Brain microvascular endothelial cell (primary cell): ENCODE measurements around the gene ALOX5.

Experiments used
- DNase-seq: peaks from one replicate; pipeline ENCODE4 v3.0.0-alpha.2; 2020
- H3K27ac ChIP-seq: fragments of 250-450 bp; sonication (Bioruptor Pico); 2 replicates; pipeline ENCODE4 v1.5.1; 2020; ENCODE audit warnings: mild to moderate bottlenecking, moderate library complexity
- H3K27me3 ChIP-seq: fragments of 250-450 bp; sonication (Bioruptor Pico); replicated peaks from 2 replicates; pipeline ENCODE4 v1.5.1; 2020; ENCODE audit warnings: mild to moderate bottlenecking
- H3K36me3 ChIP-seq: fragments of 250-450 bp; sonication (Bioruptor Pico); replicated peaks from 2 replicates; pipeline ENCODE4 v1.5.1; 2020; ENCODE audit warnings: mild to moderate bottlenecking
- H3K4me3 ChIP-seq: 2 replicates; pipeline ENCODE4 v1.5.1; 2011; ENCODE audit warnings: low read depth, mild to moderate bottlenecking, control low read depth, low read length, moderate library complexity
- in situ Hi-C: cut with HindIII; loops from 2 replicates; pipeline ENCODE4 v1.10.0; 2017; ENCODE audit warnings: low sequenced_read_pairs, low pct_ligation_motif_present
- TF ChIP-seq, protein P1 (sequence below): IDR thresholded peaks from 2 replicates; pipeline ENCODE4 v1.5.1; 2011; ENCODE audit warnings: low read depth, mild to moderate bottlenecking, moderate library complexity, low read length, control low read depth, inconsistent platforms; ENCODE audit errors: missing control alignments

Gene ALOX5

DNA sequence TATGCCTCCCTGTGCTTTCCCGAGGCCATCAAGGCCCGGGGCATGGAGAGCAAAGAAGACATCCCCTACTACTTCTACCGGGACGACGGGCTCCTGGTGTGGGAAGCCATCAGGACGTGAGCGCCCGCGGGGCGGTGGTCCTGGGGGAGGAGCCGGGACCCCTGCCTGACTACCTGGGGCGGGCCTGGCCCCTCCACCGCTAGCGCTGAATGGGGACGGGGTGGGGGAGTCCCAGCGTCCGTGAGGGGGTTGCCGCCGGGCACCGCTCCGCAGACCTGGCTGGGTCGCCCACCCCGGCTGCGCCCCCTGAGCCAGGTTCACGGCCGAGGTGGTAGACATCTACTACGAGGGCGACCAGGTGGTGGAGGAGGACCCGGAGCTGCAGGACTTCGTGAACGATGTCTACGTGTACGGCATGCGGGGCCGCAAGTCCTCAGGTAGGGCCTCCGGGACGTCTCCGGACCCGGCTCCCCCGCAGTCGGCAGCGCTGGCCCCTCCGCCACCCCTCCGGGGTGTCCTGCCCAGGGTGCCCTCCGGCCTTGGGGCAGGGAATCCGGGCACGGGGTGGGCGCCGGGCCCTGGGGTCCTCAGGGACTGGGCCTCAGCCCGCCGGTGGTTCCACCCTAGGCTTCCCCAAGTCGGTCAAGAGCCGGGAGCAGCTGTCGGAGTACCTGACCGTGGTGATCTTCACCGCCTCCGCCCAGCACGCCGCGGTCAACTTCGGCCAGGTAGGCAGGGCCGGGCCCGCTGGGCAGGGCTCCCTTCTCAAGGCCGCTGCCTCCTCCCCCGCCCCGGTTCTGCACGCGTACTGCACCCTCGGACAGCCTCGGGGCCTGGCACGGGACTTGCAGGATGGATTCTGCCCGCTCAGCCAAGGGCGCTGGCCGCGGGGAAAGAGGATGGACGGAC, 69.3 kb downstream of the ALOX5 start:
- Histone ChIP-seq H3K36me3 (no peaks in the 10 kb centered on the region), H3K27me3 (no peaks in the 10 kb centered on the region), H3K4me3 (no peak overlapping the region), H3K27ac (no peak overlapping the region)
- TF ChIP-seq, protein P1, sequence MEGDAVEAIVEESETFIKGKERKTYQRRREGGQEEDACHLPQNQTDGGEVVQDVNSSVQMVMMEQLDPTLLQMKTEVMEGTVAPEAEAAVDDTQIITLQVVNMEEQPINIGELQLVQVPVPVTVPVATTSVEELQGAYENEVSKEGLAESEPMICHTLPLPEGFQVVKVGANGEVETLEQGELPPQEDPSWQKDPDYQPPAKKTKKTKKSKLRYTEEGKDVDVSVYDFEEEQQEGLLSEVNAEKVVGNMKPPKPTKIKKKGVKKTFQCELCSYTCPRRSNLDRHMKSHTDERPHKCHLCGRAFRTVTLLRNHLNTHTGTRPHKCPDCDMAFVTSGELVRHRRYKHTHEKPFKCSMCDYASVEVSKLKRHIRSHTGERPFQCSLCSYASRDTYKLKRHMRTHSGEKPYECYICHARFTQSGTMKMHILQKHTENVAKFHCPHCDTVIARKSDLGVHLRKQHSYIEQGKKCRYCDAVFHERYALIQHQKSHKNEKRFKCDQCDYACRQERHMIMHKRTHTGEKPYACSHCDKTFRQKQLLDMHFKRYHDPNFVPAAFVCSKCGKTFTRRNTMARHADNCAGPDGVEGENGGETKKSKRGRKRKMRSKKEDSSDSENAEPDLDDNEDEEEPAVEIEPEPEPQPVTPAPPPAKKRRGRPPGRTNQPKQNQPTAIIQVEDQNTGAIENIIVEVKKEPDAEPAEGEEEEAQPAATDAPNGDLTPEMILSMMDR = no peak
- in situ Hi-C loops = no loop called here
- DNase-seq = no peak

DNA sequence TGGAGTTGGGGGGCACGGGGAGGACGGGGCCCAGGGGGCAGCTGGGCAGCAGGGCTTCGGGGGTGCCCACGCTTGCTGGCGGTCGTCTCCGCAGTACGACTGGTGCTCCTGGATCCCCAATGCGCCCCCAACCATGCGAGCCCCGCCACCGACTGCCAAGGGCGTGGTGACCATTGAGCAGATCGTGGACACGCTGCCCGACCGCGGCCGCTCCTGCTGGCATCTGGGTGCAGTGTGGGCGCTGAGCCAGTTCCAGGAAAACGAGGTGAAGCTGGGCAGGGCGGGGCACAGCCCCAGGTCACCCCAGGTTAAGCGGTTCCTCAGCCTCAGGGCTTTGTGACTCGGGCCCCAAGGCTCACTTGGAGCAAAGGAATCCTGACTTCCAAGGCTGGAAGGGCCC, 70.0 kb downstream of the ALOX5 start:
- in situ Hi-C loops = no loop called here

DNA sequence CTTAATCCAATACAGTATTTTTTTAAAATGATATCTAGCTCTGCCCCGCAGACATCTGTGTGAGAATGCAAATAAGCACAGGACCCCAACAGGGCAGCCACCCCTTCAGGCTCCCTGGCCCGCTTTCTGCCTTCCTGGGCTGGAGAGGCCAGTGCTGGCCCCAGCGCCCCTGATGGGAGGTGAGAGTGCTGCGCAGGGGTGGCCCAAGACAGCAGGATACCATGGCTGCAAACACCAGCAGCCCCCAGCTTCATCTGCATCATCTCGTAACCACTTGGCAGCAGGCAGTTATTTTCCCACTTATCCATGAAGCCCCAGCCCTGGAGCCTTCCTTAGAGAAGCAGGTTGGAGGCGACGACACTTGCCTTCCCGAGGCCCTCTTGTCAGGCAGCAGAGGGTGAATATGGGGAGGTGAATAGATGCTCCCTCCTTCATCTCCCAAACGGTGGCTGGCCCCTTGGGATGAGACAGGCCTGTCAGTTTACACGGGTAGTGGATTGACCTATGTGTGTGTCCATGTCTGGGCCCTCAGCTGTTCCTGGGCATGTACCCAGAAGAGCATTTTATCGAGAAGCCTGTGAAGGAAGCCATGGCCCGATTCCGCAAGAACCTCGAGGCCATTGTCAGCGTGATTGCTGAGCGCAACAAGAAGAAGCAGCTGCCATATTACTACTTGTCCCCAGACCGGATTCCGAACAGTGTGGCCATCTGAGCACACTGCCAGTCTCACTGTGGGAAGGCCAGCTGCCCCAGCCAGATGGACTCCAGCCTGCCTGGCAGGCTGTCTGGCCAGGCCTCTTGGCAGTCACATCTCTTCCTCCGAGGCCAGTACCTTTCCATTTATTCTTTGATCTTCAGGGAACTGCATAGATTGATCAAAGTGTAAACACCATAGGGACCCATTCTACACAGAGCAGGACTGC, 71.2 kb downstream of the ALOX5 start:
- H3K4me3 ChIP-seq = no peak overlapping the region
- no peak for DNase-seq
- no peak overlapping the region for H3K27ac ChIP-seq
- no peaks in the 10 kb centered on the region for H3K36me3 ChIP-seq
- in situ Hi-C loops = no loop called here
- TF ChIP-seq, protein P1 = no peak
- no peaks in the 10 kb centered on the region for H3K27me3 ChIP-seq

More for the DNA sequence above, 70.0 kb downstream of the ALOX5 start:
- Histone ChIP-seq H3K27me3 (no peaks in the 10 kb centered on the region), H3K36me3 (no peaks in the 10 kb centered on the region), H3K4me3 (no peak overlapping the region), H3K27ac (no peak overlapping the region)
- no peak for DNase-seq
- TF ChIP-seq, protein P1 = no peak

- Histone ChIP-seq H3K27me3 (no peaks in the 10 kb centered on the region), H3K4me3 (no peak overlapping the region), H3K27ac (no peak overlapping the region), H3K36me3 (no peaks in the 10 kb centered on the region)
- TF ChIP-seq, protein P1 = no peak
- DNase-seq = no peak
- in situ Hi-C loops = no loop called here
Observed at GRCh38 chr10:45446858-45447257, 72.8 kb downstream of the ALOX5 start.

GRCh38 chr10:45447416-45447815, 73.4 kb downstream of the ALOX5 start:
- no peak overlapping the region for H3K27ac ChIP-seq
- no peaks in the 10 kb centered on the region for H3K27me3 ChIP-seq
- TF ChIP-seq, protein P1 = no peak
- in situ Hi-C loops = no loop called here
- H3K36me3 ChIP-seq = no peaks in the 10 kb centered on the region
- DNase-seq = no peak
- no peak overlapping the region for H3K4me3 ChIP-seq
